HG03097 (cell line): ENCODE measurements around the gene TANC2.

Source experiments
- ATAC-seq: cut with Tn5 transposase; IDR thresholded peaks from one replicate; pipeline ENCODE4 v1.9.1; 2021; ENCODE audit not compliant: unreplicated experiment, low FRiP score

The TANC2 gene

GRCh38 chr17:62965686-62966425, at the start of gene TANC2:
TANC2 (plus strand) TSS chr17:62966235; CDS start chr17:63009560, 43,325 bp downstream.
- ATAC-seq, result no peak

GRCh38 chr17:62916684-62917571, 49.1 kb upstream of the TANC2 start:
- ATAC-seq, result no peak

GRCh38 chr17:62919388-62919787, 46.6 kb upstream of the TANC2 start:
- ATAC-seq, result no peak

- no peak for ATAC-seq
These were observed 45.7 kb upstream of the TANC2 start for GRCh38 chr17:62920300-62920699.

- ATAC-seq, result no peak
These were observed 44.2 kb upstream of the TANC2 start for GRCh38 chr17:62921817-62922216.

GRCh38 chr17:62923258-62924150, 42.5 kb upstream of the TANC2 start:
- ATAC-seq, result no peak

- ATAC-seq, result no peak
These were observed 40.7 kb upstream of the TANC2 start for GRCh38 chr17:62925267-62925836.

- ATAC-seq, result no peak
These were observed 39.0 kb upstream of the TANC2 start for GRCh38 chr17:62927083-62927482.

- ATAC-seq, result no peak
These were observed 36.7 kb upstream of the TANC2 start for GRCh38 chr17:62929320-62929719.

GRCh38 chr17:62931101-62931500, 34.9 kb upstream of the TANC2 start:
- ATAC-seq, result no peak

- no peak for ATAC-seq
These were observed 32.3 kb upstream of the TANC2 start for GRCh38 chr17:62933501-62934385.

- ATAC-seq, result no peak
These were observed 30.9 kb upstream of the TANC2 start for GRCh38 chr17:62935098-62935497.

- ATAC-seq, result no peak
These were observed 30.5 kb upstream of the TANC2 start for GRCh38 chr17:62935523-62935922.

- ATAC-seq, result no peak
These were observed 28.4 kb upstream of the TANC2 start for GRCh38 chr17:62937606-62938005.

- ATAC-seq, result no peak
These were observed 24.6 kb upstream of the TANC2 start for GRCh38 chr17:62941358-62941991.

- ATAC-seq, result no peak
These were observed 17.7 kb upstream of the TANC2 start for GRCh38 chr17:62948370-62948769.

- ATAC-seq, result no peak
These were observed 17.0 kb upstream of the TANC2 start for GRCh38 chr17:62949036-62949435.

- ATAC-seq, result no peak
These were observed 16.0 kb upstream of the TANC2 start for GRCh38 chr17:62950067-62950466.

GRCh38 chr17:62955841-62956352, 10.1 kb upstream of the TANC2 start:
- no peak for ATAC-seq
